GM12801 (cell line): ENCODE data around the gene APOC4.

Experiments
- CTCF ChIP-seq: IDR thresholded peaks from one replicate; pipeline ENCODE4 v1.5.1; 2011; ENCODE audit warnings: control low read depth; ENCODE audit not compliant: insufficient read length; ENCODE audit errors: extremely low read depth

Gene APOC4

GRCh38 chr19:44942067-44942571, at the start of gene APOC4:
Gene APOC4, plus strand, starts transcription at chr19:44942237. Its CDS starts 41 bp downstream, at chr19:44942278.
- no peak for TF ChIP-seq CTCF

GRCh38 chr19:44892932-44893331, 49.1 kb upstream of the APOC4 start:
- TF ChIP-seq CTCF = no peak

GRCh38 chr19:44893332-44894051, 48.5 kb upstream of the APOC4 start:
- no peak for TF ChIP-seq CTCF

GRCh38 chr19:44894052-44894400, 48.0 kb upstream of the APOC4 start:
- TF ChIP-seq CTCF = no peak

GRCh38 chr19:44894946-44895345, 47.1 kb upstream of the APOC4 start:
- TF ChIP-seq CTCF = no peak

GRCh38 chr19:44897835-44898234, 44.2 kb upstream of the APOC4 start:
- no peak for TF ChIP-seq CTCF

- no peak for TF ChIP-seq CTCF
These were observed 41.5 kb upstream of the APOC4 start for GRCh38 chr19:44900328-44901244.
